GM12891 (cell line): ENCODE measurements around the gene ADAMTSL1.

ENCODE experiments used
- DNase-seq: peaks from one replicate; pipeline ENCODE4 v3.0.0; 2011; ENCODE audit warnings: low spot score; ENCODE audit not compliant: insufficient read length
- FAIRE-seq: peaks from 2 replicates; lab custom pipeline; 2011; peaks lifted over from hg19 to GRCh38; lab: Jason Lieb, UNC
- PAX5 ChIP-seq: IDR thresholded peaks from 2 replicates; pipeline ENCODE4 v1.6.1; 2011; ENCODE audit warnings: low read length, moderate library complexity, mild to moderate bottlenecking; ENCODE audit not compliant: insufficient read depth, severe bottlenecking
- POLR2A ChIP-seq: IDR thresholded peaks from 2 replicates; pipeline ENCODE4 v1.6.1; 2011; ENCODE audit warnings: low read depth, low read length, control low read depth
- POLR2AphosphoS5 ChIP-seq: IDR thresholded peaks from 2 replicates; pipeline ENCODE4 v1.6.1; 2011; ENCODE audit warnings: low read depth, low read length, control low read depth
- POU2F2 ChIP-seq: IDR thresholded peaks from 2 replicates; pipeline ENCODE4 v1.6.1; 2011; ENCODE audit warnings: low read depth, mild to moderate bottlenecking, control low read depth, low read length, moderate library complexity
- SPI1 ChIP-seq: IDR thresholded peaks from 2 replicates; pipeline ENCODE4 v1.6.1; 2011; ENCODE audit warnings: low read depth, low read length, control low read depth
- TAF1 ChIP-seq: IDR thresholded peaks from 2 replicates; pipeline ENCODE4 v1.6.1; 2011; ENCODE audit warnings: low read depth, low read length, control low read depth

Gene ADAMTSL1

GRCh38 chr9:18665947-18666346 lies 192.0 kb downstream of the ADAMTSL1 start:
- DNase-seq (no peak), FAIRE-seq (no peak)
- no peak for TF ChIP-seq POLR2A
- no peak for TF ChIP-seq TAF1
- TF ChIP-seq PAX5 = no peak
- TF ChIP-seq POU2F2 = no peak
- no peak for TF ChIP-seq POLR2AphosphoS5
- TF ChIP-seq SPI1 = no peak

- no peak for FAIRE-seq
- TF ChIP-seq TAF1 = no peak
- no peak for TF ChIP-seq PAX5
- no peak for TF ChIP-seq POU2F2
- TF ChIP-seq SPI1 = no peak
- no peak for TF ChIP-seq POLR2AphosphoS5
- no peak for TF ChIP-seq POLR2A
- DNase-seq = no peak
Measured at GRCh38 chr9:18666348-18666747, 192.4 kb downstream of the ADAMTSL1 start.

- DNase-seq (no peak), FAIRE-seq (no peak)
- TF ChIP-seq PAX5 (no peak), POLR2AphosphoS5 (no peak), POLR2A (no peak), TAF1 (no peak), SPI1 (no peak), POU2F2 (no peak)
Measured at GRCh38 chr9:18666986-18667772, 193.2 kb downstream of the ADAMTSL1 start.

- DNase-seq (no peak), FAIRE-seq (peak; percentile 23)
- TF ChIP-seq POLR2A (no peak), SPI1 (no peak), TAF1 (no peak), PAX5 (no peak), POLR2AphosphoS5 (no peak), POU2F2 (no peak)
Measured at GRCh38 chr9:18668944-18669343, 195.0 kb downstream of the ADAMTSL1 start.

GRCh38 chr9:18672706-18673105 lies 198.8 kb downstream of the ADAMTSL1 start:
- no peak for TF ChIP-seq POU2F2
- no peak for TF ChIP-seq SPI1
- TF ChIP-seq POLR2AphosphoS5 = no peak
- TF ChIP-seq PAX5 = no peak
- no peak for TF ChIP-seq POLR2A
- TF ChIP-seq TAF1 = no peak
- DNase-seq (no peak), FAIRE-seq (no peak)

GRCh38 chr9:18673179-18673578 lies 199.2 kb downstream of the ADAMTSL1 start:
- no peak for DNase-seq
- FAIRE-seq = no peak
- TF ChIP-seq PAX5 (no peak), POLR2AphosphoS5 (no peak)

GRCh38 chr9:18675332-18675731 lies 201.4 kb downstream of the ADAMTSL1 start:
- no peak for DNase-seq
- no peak for FAIRE-seq
- TF ChIP-seq POLR2AphosphoS5 (no peak), POU2F2 (no peak), SPI1 (no peak), PAX5 (no peak), POLR2A (no peak), TAF1 (no peak)

- no peak for FAIRE-seq
- DNase-seq = no peak
- no peak for TF ChIP-seq TAF1
- no peak for TF ChIP-seq PAX5
- TF ChIP-seq POLR2AphosphoS5 = no peak
- no peak for TF ChIP-seq SPI1
- TF ChIP-seq POLR2A = no peak
- no peak for TF ChIP-seq POU2F2
Measured at GRCh38 chr9:18675973-18676372, 202.0 kb downstream of the ADAMTSL1 start.

- no peak for TF ChIP-seq SPI1
- TF ChIP-seq POLR2A = no peak
- no peak for TF ChIP-seq POU2F2
- no peak for TF ChIP-seq POLR2AphosphoS5
- no peak for TF ChIP-seq TAF1
- no peak for TF ChIP-seq PAX5
- FAIRE-seq = no peak
- DNase-seq = no peak
Measured at GRCh38 chr9:18676525-18676924, 202.6 kb downstream of the ADAMTSL1 start.

- TF ChIP-seq POU2F2 (no peak), POLR2AphosphoS5 (no peak), TAF1 (no peak), SPI1 (no peak), PAX5 (no peak), POLR2A (no peak)
- no peak for FAIRE-seq
- DNase-seq = no peak
Measured at GRCh38 chr9:18678821-18679590, 205.1 kb downstream of the ADAMTSL1 start.
